ENCODE results near the gene ADAMTSL1. TPM values are rescaled to one million over a fixed set of nuclear protein-coding genes. Genes with fewer than 3 reads are reported as not detected.

ADAMTSL1 gene
- total and polyA plus RNA-seq, 2 of the 8 experiments (the other 6 are each of a cell fraction or from before 2014, with no cell fraction given): 0.84 to 1.1 TPM

DNA sequence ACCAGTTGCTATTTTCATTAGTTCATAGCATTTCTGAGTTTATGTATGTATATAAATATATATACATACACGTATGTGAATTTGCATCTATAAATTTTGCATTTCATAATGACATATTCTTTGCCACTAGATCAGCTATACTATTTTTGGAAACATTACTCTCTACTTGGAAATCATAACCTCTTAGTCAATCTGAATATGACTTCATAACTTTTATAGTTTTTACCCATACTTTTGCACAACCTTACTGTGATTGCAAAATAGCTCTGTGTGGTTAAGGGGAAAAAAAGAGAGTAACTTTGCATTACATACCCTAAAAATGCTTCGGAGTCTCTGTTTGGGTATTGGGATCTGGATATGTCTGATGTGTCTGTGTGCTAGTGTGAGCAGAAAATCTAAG is 44.9 kb upstream of the ADAMTSL1 start (continued):
- TF ChIP-seq YY1 (IDR thresholded peaks at IDR 0.05; ENCODE audit: low read depth, low read length): no peak
- no peak for TF ChIP-seq NRF1 (IDR thresholded peaks at IDR 0.05; ENCODE audit: low read depth, low read length)
- TF ChIP-seq GABPA (IDR thresholded peaks at IDR 0.05; ENCODE audit: borderline replicate concordance, insufficient read depth, low read length): no peak
- TF ChIP-seq SIRT6 (IDR thresholded peaks at IDR 0.05; ENCODE audit: low read length): no peak
- TF ChIP-seq, protein P1, sequence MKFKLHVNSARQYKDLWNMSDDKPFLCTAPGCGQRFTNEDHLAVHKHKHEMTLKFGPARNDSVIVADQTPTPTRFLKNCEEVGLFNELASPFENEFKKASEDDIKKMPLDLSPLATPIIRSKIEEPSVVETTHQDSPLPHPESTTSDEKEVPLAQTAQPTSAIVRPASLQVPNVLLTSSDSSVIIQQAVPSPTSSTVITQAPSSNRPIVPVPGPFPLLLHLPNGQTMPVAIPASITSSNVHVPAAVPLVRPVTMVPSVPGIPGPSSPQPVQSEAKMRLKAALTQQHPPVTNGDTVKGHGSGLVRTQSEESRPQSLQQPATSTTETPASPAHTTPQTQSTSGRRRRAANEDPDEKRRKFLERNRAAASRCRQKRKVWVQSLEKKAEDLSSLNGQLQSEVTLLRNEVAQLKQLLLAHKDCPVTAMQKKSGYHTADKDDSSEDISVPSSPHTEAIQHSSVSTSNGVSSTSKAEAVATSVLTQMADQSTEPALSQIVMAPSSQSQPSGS (IDR thresholded peaks at IDR 0.05; ENCODE audit: low read length): no peak

Data from H1 (cell line).